Panc1 (cell line): ENCODE data around the gene OR2V1. TPM values are rescaled to one million over a fixed set of nuclear protein-coding genes. Genes with fewer than 3 reads are reported as not detected.
A peak's percentile ranks its signal among the peaks of the same experiment; 100 is the strongest.

Source experiments
- ATAC-seq: fragments of 200-7000 bp; cut with Tn5 transposase; 2 replicates; pipeline ENCODE4 v1.9.1; 2020; ENCODE audit warnings: mild to moderate bottlenecking, moderate library complexity
- BruUV-seq: library from RNA; stranded (reverse); fragments of 400-500 nt; replicated peaks from 2 replicates; lab custom pipeline; 2021; lab: Mats Ljungman, UMichigan
- CTCF ChIA-PET: fragments of 300-600 bp; sonication (Branson Sonifier 250); formaldehyde crosslinking; loops from one replicate; lab custom pipeline; 2022; ENCODE audit warnings: antibody characterized with exemption; lab: Charles Lee
- POLR2A ChIA-PET: fragments of 300-600 bp; sonication (Branson Sonifier 250); formaldehyde crosslinking; loops from one replicate; lab custom pipeline; 2022; ENCODE audit warnings: antibody characterized with exemption; lab: Charles Lee
- DNase-seq: peaks from one replicate; pipeline ENCODE4 v3.0.0-alpha.2; 2010; ENCODE audit warnings: low read depth, low spot score
- H3K27ac ChIP-seq: 2 replicates; pipeline ENCODE4 v1.5.1; 2011; ENCODE audit warnings: mild to moderate bottlenecking, low read length, inconsistent platforms
- H3K27me3 ChIP-seq: fragments of 200-500 bp; sonication (Bioruptor generic); 2 replicates; pipeline ENCODE4 v1.6.0; 2014; ENCODE audit warnings: low read length, inconsistent platforms; ENCODE audit not compliant: control insufficient read depth, insufficient read depth
- H3K36me3 ChIP-seq: fragments of 200-500 bp; sonication (Bioruptor generic); 2 replicates; pipeline ENCODE4 v1.5.1; 2014; ENCODE audit warnings: inconsistent platforms, mild to moderate bottlenecking, low read length, moderate library complexity; ENCODE audit not compliant: control insufficient read depth, insufficient read depth
- H3K4me1 ChIP-seq: 2 replicates; pipeline ENCODE4 v1.5.1; 2011; ENCODE audit warnings: inconsistent platforms, mild to moderate bottlenecking, low read length, moderate library complexity; ENCODE audit not compliant: control insufficient read depth, insufficient read depth
- H3K4me3 ChIP-seq, 2 experiments: 2 replicates each; pipeline ENCODE4 v1.5.1; 2011 to 2012; ENCODE audit warnings: low read depth in 2 of 2, low read length in 2 of 2, mild to moderate bottlenecking in 2 of 2, inconsistent platforms in 1 of 2, moderate library complexity in 1 of 2
- H3K9me3 ChIP-seq: fragments of 200-500 bp; sonication (Bioruptor generic); 2 replicates; pipeline ENCODE4 v1.5.1; 2014; ENCODE audit warnings: low read depth, mild to moderate bottlenecking, inconsistent platforms, low read length, moderate library complexity; ENCODE audit not compliant: control insufficient read depth, insufficient read depth
- CTCF ChIP-seq: fragments of 450-650 bp; IDR thresholded peaks from 2 replicates; pipeline ENCODE4 v1.5.1; 2017; ENCODE audit warnings: mild to moderate bottlenecking
- POLR2AphosphoS5 ChIP-seq: IDR thresholded peaks from 2 replicates; pipeline ENCODE4 v1.6.1; 2012; ENCODE audit warnings: mild to moderate bottlenecking, low read depth, low read length, moderate library complexity
- REST ChIP-seq, 2 experiments: IDR thresholded peaks; 2 replicates each; pipeline ENCODE4 v1.6.1; 2011 to 2012; ENCODE audit warnings: low read depth in 2 of 2, control low read depth in 1 of 2, low read length in 1 of 2, mild to moderate bottlenecking in 1 of 2, moderate library complexity in 1 of 2; ENCODE audit not compliant: insufficient read depth in 1 of 2
- SIN3A ChIP-seq: IDR thresholded peaks from 2 replicates; pipeline ENCODE4 v1.6.1; 2012; ENCODE audit warnings: low read depth, mild to moderate bottlenecking, low read length, moderate library complexity, borderline replicate concordance; ENCODE audit not compliant: insufficient read depth
- TCF7L2 ChIP-seq: IDR thresholded peaks from 2 replicates; pipeline ENCODE4 v1.6.1; 2011; ENCODE audit warnings: mild to moderate bottlenecking, low read depth, low read length, inconsistent platforms
- in situ Hi-C: cut with HindIII; loops from 2 replicates; pipeline ENCODE4 v1.10.0; 2016; ENCODE audit warnings: low sequenced_read_pairs, low pct_unique_long_range_greater_than_20kb
- intact Hi-C: fragments of 100-400 bp; cut with micrococcal nuclease; formaldehyde crosslinking; loops from one replicate; pipeline ENCODE4 v1.10.0; 2022; ENCODE audit not compliant: unreplicated experiment
- total RNA-seq: library from RNA; stranded (reverse); gene quantifications from one replicate; pipeline ENCODE4 v1.2.1, GENCODE V29; 2021; ENCODE audit not compliant: unreplicated experiment

OR2V1 gene
- total RNA-seq, 1 experiment from 2014 or later: not detected

DNA sequence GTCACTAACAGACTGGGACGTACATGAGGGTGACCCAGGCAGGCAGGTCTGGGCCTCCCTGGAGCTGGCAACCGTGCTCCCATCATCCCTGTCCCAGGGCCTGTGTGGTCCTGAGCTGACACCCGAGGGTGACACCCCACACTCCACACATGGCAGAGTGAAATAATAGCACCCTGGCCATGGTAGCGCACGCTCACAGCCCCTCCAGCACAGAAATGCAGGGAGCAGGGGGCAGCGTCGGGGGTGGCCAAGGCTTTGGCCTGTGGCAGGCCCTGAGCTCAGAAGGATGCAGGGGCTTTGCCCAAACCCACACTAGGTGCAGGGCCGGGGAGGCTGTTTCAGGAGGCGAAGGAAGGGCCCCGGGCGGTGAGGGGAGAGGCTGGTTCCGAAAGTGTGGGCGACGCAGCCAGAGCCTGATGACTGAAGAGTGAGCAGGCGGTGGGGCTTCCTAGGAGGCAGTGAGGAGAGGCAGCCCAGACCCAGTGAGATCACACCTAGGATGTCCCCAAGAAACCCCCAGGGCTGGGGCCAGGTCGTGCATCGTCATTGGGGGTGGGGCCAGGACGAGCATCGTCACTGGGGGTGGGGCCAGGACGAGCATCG, 29.3 kb upstream of the OR2V1 start:
- no peaks in the 10 kb centered on the region for H3K27me3 ChIP-seq
- no peaks in the 10 kb centered on the region for H3K36me3 ChIP-seq
- no TSS peak for BruUV-seq
- no peak for DNase-seq
- H3K4me1 ChIP-seq: peaks cover 26% of the 10 kb centered on the region
- peak overlapping the region; percentile 88 for H3K27ac ChIP-seq
- ATAC-seq: peak; percentile 54
- CTCF ChIA-PET: interaction anchor here (0.7 to 1.1 kb wide), 2 partner anchors 13 to 24 kb away, joined by 3 to 5 read pairs; no protein-coding TSS in a partner anchor
- in situ Hi-C loops (no loop called here), intact Hi-C loops (loop anchor here (5.0 kb wide), 1 partner anchor 113 kb away; no protein-coding TSS in a partner anchor)
- POLR2A ChIA-PET: no interaction called here
- no peaks in the 10 kb centered on the region for H3K9me3 ChIP-seq
- TF ChIP-seq REST (IDR thresholded peaks at IDR 0.05; ENCODE audit: insufficient read depth in 1 of 2, low read depth in 2 of 2, low read length in 1 of 2): no peak
- no peak for TF ChIP-seq POLR2AphosphoS5
- TF ChIP-seq SIN3A: no peak
- no peak for TF ChIP-seq CTCF
- no peak for TF ChIP-seq TCF7L2
- H3K4me3 ChIP-seq: peak overlapping the region; percentile 44 to 61

DNA sequence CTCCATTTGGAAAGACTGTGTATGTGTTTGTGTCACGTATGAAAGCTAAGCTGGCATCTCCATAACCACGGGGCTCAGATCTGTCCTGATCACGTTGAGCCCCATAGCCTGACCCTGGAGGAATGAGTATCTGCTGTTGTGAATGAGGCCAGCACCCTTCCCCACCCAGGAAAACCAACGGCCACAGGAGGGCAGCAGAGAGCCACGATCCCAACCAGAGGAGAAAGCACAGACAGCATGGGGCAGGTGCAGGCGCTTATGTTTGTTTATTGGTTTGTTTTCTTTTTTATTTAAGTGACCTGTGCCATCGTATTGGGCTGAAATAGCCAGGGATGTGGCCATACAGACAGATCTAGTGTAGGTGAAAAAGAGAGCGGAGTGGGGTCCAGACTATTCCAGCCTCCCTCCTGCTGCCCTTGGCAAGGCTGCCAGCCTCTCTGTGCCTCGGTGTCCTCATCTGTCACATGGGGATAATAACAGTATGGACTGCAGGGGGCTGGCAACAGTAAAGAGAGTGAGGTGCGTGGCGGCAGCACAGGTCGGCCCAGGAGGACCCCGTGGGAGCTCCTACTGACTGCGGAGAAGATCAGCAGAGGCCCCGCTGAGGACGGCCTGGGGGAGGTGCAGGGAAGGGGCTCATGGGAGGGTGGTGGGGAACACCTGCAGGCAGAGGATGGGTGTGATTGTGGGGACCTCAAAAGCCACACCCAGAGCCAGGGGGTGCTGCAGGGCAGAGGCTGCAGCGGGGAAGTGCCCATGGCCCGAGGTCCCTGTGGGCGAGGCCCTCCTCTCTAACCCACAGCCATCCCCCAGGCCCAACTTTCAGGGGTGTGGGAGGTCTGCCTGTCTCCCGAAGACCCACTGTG, 28.6 kb upstream of the OR2V1 start:
- Histone ChIP-seq H3K9me3 (no peaks in the 10 kb centered on the region), H3K27ac (peak overlapping the region; percentile 88), H3K27me3 (no peaks in the 10 kb centered on the region), H3K4me1 (peaks cover 25% of the 10 kb centered on the region), H3K36me3 (no peaks in the 10 kb centered on the region), H3K4me3 (peak overlapping the region; percentile 44 to 61; a peak in 3 of 4 replicates)
- ChIA-PET POLR2A (no interaction called here), CTCF (interaction anchor here (0.7 to 1.1 kb wide), 2 partner anchors 13 to 25 kb away, joined by 3 to 5 read pairs; no protein-coding TSS in a partner anchor)
- no peak for DNase-seq
- ATAC-seq: peak; percentile 88
- intact Hi-C loops: loop anchor here (5.0 to 10.0 kb wide), 2 partner anchors 55 to 112 kb away; no protein-coding TSS in a partner anchor
- no TSS peak for BruUV-seq
- 0 out of 4 replicates have a peak, but pooled peaks of 1 of the 2 experiments have one; percentile 48 for TF ChIP-seq REST (IDR thresholded peaks at IDR 0.05; ENCODE audit: insufficient read depth in 1 of 2, low read depth in 2 of 2, low read length in 1 of 2)
- TF ChIP-seq POLR2AphosphoS5: no peak; the same call in 1 of the 2 replicates
- TF ChIP-seq CTCF: peak; percentile 94
- in situ Hi-C loops: no loop called here
